Mesenteric fat pad (tissue), 1 donor: ENCODE measurements around the gene ATP2C2. TPM values are rescaled to one million over a fixed set of nuclear protein-coding genes. Genes with fewer than 3 reads are reported as not detected.

Experiments used
- DNase-seq: peaks from one replicate; pipeline ENCODE4 v3.0.0-alpha.2; 2020; ENCODE audit warnings: low spot score
- total RNA-seq: library from RNA; stranded (reverse); fragmentation: NEBNext Ultra II Directional; extraction: Animal tissue kit (Norgen Biotek cat#: 25700); gene quantifications from one replicate; pipeline ENCODE4 v1.2.1, GENCODE V29; 2021
- donor health status: DM: yes; HTN: yes; CAD: no.

Gene ATP2C2
- total RNA-seq, 1 donor from 2014 or later: 0.67 TPM

DNA sequence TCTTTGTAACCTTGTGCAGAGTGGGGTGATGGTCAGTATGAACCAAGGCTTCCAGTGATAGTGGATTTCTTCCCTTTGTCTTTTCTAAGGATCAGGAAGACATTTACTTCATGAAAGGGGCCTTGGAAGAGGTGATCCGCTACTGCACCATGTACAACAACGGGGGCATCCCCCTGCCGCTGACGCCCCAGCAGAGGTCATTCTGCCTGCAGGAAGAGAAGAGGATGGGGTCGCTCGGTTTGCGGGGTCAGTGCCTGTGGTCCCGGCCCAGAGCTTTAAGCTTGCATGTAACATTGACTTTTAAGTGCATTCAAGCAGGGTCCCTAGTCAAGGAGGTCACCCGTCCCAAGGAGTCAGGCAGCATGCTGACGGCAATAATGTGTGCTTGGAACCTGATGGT is 80.1 kb downstream of the ATP2C2 start:
- DNase-seq: peak; percentile 45

DNA sequence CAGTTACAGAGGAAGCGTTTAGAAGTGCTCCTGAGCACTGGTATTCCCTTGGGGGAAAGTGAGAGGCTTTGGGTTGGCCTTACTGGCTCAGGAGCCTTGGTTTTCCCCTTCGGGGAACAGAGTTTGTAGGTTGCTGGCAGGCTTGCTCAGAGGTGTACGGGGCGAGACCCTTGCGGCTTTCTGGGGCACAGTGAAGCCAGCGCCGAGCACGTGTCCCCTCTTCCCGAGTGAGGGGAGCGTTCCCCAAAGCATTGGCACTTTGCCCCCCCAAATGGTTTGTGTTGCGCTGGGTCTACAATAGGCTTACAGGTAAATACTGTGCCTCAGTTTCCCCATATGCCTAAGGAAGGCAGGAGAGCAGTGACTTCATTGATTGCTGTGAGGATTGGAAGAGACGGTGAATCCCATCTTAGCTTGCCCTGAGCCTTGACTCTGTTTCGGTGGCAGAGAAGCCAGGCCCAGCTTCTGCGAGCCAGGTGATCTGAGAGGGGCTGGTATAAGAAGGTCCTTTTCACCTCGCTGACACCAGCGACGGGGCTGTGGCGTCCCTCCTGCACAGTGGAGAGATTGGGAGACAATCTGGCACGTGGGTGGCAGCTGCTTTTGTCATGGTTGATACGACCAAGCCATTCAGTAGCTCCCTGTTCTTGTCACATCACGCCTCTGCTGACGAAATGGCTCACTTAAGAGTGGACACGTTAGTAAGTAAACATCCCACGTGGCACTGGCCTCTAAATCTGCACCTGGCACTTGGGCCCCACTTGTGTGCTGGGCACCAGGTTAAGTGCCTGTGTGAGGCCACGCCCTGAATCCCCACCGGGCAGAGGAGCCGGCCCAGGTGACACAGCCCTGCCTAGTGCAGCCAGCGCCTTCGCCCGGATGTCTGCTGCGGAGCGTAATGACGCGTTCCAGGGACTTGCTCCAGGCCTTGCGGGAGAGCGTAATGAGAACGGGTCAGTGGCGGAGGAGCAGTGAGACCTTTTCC is 81.1 kb downstream of the ATP2C2 start:
- DNase-seq: peak; percentile 84

DNA sequence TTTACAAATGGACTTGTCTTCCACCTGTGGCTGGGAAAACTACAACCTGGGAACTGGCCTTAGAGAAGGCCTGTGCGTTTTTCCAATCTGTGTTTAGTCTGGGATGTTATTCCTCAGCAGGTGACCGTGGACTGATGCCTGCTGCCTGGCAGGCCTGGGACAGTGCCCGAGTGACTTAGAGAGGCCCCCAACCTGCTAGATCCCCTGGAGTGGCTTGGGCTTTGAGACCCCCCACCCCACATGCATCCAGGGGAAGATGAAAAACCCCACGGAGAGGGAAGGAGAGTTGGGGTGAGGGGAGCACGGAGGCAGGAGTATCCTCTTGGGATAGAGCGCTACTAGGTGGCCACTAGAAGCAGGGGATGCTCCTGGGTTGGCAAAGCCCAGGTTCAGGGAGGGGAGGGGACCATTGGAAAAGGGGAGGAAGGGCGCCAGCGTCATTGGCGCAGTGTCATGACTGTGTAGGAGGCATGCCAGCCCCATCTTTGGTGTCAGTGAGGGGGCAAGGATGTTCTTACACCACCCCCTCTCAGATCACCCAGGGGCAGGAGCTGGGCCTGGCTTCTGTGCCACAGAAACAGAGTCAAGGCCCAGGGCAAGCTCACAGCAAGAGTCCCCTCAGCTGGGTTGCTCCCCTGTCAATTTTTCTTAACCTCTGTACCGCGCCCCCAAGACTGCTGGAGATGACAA is 82.0 kb downstream of the ATP2C2 start:
- peak; percentile 37 for DNase-seq

DNA sequence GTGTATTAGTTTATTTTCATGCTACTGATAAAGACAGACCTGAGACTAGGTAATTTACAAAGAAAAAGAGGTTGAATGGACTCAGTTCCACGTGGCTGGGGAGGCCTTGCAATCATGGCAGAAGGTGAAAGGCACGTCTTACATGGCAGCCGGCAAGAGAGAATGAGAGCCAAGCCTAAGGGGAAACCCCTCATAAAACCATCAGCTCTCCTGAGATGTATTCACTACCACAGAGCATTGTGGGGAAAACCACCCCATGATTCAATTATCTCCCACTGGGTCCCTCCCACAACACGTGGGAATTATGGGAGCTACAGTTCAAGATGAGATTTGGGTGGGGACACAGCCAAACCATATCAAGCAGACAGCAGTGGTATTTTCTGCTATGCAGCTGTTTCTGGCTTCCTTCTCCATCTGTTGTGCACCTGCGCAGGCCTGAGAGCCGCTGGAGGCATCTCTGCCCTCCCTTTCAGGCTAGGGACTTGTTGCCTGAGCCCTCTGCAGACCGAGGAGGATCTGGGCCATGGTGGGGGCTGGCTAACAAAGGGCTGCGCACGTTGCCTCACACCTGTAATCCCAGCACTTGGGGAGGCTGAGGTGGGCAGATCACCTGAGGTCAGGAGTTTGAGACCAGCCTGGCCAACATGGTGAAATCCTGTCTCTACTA is 82.8 kb downstream of the ATP2C2 start:
- DNase-seq: peak; percentile 45

DNA sequence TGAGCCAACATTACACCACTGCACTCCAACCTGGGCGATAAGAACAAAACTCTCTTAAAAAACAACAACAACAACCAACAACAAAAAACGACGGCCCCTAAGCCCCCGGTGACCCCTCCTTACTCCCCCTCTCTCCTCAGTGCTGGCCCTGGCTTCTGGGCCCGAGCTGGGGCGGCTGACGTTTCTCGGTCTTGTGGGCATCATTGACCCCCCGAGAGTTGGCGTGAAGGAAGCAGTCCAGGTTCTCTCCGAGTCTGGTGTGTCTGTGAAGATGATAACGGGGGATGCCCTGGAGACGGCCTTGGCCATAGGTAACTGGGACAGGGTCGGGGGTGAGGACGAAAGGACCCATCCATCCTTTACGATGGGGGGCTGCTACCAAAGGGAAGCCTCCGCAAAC is 83.4 kb downstream of the ATP2C2 start:
- peak; percentile 39 for DNase-seq

DNA sequence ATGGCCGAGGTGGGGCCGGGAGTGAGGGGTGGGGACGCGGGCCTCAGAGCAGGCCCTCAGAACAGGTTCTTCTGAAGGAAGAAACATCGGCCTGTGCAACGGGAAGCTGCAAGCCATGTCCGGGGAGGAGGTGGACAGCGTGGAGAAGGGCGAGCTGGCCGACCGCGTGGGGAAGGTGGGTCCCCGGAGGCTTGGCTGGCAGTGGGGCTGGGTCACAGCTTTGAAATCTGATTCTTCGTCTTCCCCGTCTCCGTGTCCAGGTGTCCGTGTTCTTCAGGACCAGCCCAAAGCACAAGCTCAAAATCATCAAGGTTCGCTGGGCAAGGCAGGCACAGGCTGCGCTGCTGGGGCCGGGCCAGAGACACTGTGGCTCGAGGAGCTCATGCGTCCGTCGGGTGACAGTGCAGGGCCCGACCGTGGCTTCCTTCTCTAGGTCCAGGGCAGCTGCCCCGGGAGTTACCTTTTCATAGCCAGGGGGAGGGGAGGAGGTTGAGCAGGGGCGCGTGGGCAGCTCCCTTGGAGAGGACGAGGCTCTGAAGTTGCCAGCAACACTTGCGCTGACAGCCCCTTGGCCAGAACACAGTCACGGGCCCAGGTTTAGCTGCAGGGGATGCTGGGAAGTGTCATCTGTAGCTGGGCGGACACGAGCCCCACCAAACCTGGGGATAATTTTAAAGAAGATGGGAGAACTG is 84.9 kb downstream of the ATP2C2 start:
- peak; percentile 64 for DNase-seq

DNA sequence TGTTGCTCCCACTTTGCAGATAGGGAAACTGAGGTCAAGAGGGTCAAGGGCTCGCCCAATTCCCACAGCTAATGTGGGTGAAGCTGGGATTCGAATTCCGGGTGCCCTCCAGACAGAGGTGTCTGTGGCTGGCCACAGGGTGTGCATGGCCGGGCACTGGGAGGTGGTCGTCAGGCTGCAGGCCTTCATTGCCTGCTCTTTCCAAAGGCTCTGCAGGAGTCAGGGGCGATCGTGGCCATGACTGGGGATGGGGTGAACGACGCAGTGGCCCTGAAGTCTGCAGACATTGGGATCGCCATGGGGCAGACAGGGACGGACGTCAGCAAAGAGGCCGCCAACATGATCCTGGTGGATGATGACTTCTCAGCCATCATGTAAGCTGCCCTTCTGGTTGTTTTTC is 86.3 kb downstream of the ATP2C2 start:
- DNase-seq: peak; percentile 73

DNA sequence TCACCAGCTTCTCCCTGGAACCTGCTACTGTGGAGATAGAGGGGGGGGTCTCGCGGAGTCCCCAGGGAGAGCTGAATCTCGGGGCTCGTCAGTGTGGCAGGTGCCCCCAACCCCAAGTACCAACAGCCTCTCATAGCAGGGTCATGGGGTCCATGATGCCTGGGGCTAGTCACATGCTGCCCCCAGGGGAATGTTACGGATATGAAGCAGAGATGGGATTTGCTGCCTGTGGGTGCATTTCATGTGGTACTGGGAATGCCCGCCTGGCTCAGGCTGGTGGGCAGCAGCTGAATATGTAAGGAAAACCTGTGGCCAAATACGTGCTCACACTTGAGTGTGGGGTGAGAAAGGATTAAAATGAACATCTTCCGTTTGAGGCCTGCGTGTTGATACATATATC is 86.7 kb downstream of the ATP2C2 start:
- peak; percentile 2 for DNase-seq

DNA sequence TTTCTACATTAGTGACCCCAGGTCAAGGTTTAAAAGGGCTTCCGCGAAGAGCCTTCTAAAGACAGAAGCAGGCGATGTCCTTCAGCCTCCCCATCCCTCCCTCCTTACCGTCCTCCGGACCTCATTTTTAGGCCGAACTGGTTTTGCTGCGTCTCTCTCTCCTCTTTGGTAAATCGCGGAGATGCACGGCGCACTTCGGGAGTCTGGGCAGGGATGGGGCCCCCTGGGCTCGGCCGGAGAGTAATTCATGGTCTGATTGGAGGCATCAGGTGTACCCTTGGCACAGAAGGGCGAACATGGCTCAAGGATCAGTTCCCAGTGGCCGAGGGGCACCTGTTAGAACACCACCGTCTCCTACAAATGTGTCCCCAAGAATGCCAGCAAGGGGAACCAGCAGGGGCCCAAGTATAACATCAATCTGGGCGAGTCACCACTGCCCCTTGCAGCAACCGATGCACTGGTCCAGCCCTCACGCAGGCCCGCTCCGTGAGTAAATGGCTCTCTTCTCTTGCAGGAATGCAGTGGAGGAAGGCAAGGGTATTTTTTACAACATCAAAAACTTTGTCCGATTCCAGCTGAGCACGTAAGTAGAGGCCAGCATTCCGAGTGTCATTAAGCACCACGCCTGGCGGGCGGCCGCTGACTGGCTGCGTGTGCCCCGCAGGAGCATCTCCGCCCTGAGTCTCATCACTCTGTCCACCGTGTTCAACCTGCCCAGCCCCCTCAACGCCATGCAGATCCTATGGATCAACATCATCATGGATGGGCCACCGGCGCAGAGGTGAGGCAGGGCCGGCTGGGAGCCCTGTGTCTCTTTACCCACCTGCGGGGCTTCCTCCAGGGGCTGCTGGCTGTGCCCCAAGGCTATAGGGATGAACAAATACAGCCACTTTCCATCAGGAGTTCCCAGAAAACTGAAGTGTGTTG is 90.5 kb downstream of the ATP2C2 start:
- DNase-seq: peak; percentile 84

DNA sequence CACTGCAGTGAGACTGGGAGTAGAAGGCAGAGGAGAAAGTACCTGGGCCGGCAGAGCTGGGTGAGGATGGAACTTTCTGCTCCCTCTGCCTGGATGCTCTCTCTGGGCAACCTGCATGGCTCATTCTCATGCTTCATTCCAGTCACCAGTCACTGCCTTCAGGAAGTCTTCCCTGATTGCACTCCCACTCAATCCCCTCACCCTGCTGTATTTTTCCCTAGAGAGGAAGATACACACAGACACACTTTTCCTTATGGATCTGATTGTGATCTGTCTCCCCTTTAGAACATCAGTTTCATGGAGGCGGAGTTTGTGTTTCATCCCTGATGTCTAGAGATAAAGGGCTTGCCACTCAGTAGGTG is 91.2 kb downstream of the ATP2C2 start:
- DNase-seq: no peak

DNA sequence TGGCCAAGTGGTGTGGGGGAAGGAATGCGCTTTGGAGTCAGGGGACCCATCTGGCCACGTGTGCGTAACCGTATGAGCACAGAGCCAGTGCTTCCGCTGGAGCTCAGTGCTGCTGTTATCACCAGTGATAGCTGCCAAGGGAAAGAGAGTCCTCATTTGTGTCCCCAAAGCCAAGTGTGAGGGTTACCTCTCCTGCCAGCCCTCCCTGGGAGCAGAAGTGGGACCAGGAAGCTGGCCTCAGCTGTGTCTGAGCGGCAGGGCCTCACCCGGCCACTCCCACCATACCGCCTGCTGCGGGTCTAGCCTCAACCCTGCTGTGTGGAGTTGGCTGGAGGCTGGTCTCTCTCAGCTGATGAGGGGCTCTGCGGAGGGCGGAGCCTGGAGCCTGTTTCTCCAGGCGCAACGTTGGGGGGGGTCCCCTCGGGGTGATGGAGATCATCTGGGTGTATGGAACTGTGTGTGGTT is 91.6 kb downstream of the ATP2C2 start:
- DNase-seq: no peak

DNA sequence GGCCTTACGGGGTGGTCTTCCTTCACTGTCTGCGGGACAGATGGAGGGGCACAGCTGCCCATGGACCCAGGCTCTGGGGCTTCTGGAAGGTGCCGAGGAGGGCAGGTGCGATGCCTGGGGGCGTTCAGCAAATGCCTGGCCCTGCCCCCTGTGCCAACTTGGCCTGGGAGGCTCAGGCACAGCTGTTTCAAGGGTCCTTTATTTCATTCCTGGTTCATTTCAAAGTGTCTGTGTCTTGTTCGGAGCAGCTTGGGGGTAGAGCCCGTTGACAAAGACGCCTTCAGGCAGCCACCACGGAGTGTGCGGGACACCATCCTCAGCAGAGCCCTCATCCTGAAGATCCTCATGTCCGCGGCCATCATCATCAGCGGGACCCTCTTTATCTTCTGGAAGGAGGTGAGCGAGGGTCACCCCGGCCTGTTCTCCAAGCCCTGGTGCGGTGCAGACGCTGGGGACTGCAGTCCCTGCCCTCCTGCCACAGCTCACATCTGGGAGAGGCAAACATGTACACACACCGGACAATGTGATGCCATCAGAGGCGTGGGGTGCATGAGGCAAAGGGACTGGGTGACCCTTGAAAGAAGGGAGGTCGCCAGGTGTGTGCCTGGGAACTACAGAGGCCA is 92.2 kb downstream of the ATP2C2 start:
- peak; percentile 87 for DNase-seq

DNA sequence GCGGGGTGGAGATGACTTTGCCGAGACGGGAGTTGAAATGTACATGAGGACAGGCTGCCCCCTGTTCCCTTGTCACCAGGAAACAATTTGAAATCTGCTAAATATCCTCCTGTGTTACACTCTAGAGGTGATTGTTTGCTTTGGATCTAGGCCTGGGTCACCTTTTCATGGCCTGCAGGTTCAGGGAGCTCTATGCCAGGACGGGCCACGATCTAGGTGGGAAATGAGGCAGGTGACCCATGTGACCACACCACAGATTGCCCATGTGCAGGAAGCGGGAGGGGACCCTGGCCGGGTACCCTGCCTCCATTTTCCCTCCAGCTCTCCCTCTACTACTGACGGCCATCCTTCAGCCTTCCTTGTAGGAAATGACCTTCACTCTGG is 92.7 kb downstream of the ATP2C2 start:
- DNase-seq: peak; percentile 43

DNA sequence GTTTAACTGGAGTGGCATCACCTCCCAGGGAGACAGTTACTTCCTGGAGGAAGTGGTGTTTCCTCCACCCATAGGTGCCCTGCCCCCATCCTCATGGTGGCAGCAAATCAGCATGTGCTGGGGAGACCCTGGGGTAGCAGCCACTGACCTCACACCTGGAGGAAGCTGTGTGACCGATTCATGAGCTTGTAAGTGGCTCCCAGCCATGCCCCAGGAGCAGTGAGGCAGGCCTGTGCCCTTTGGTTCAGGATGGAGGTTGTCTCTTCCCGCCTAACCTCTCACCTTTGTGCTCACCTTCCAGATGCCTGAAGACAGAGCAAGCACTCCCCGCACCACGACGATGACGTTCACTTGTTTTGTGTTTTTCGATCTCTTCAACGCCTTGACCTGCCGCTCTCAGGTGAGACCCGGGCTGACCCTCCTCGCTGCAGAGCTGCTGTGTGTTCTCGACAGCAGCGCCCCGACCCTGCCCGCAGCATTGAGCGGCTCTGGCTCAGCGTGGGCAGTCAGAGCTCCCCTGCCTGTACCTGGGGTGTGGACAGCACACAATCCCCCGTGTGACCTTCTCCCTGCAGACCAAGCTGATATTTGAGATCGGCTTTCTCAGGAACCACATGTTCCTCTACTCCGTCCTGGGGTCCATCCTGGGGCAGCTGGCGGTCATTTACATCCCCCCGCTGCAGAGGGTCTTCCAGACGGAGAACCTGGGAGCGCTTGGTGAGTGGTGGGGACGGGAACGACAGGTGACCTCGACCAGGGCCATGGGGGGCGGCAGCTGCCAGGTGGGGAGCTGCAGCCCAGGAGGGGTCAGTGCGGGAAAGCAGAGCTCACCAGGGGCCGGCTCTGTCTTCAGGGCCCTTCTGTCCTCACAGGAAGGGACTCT is 93.3 kb downstream of the ATP2C2 start:
- DNase-seq: peak; percentile 81

DNA sequence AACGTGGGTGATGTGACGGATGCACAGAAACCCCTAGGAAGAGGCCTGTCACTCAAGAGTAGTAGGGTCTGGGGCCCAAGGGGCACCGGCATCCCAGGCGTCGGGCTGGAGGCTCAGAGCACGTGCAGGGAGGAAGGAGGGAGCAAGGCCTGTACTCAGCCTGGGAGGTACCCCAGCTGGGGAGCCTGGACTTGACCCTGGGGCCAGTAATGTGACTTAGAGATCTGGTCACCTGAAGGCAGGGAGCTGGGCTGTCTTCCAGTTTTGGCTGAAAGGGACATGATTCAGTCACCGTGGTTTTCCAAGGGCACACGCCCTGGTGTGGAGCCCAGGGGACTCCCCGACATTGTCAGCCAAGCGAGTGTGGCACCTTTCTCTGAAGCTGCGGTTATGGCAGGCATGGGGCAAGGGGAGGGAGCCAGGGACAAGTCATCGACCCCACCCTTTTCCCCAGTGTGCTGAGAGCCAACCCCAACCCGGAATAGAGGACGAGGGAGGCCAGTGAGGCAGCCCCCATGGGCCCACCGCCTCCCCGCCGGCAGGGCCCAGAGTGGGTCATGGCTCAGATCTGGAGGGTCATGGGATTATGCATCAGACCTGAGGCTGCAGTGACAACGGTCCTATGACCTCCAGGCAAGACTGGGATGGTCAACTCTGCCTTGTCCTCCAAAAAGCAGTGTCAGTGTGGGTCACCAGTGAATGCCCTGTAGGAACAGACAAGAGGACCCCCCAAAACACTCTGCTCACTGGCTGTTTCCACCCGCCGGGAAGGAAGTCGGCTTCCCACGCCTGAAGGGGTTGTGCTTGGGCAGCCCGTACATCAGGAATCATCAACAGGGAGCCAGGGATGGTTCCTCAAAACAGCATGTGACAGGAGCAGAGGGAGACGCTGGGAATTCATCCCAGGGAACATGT is 94.2 kb downstream of the ATP2C2 start:
- DNase-seq: peak; percentile 71

DNA sequence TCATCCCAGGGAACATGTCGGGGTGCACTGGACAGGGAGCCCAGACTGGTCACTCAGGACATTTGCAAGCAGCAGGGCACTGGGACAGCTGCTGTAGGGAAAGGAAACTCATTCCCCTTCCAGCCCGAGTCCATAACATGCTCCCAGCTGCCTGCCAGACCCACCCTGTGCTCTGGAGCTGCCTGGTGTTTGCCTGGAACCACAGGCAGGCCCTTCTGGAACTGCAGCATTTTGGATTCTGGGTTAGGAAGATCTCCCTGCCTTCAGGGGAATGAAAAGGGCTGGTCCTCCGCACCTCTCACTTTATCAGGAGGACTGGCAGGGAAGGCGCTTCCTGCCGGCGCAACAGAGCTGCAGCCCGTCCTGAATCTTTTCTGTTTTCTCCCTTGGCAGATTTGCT is 94.9 kb downstream of the ATP2C2 start:
- peak; percentile 57 for DNase-seq

DNA sequence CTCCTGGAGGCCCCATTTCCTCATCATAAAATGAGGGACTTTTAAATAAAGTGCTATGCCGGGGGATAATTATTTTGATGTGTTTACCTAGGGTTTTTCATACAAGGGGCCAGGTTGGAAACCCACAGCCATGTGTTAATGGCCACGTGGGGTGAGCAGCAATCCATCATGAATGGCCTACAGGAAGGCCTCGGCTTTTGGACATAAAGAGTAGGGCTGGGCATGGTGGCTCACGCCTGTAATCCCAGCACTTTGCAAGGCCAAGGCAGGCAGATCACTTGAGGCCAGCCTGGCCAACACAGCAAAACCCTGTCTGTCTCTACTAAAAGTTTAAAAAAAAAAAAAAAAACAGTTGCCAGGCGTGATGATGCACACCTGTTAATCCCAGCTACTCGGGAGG is 95.8 kb downstream of the ATP2C2 start:
- no peak for DNase-seq

DNA sequence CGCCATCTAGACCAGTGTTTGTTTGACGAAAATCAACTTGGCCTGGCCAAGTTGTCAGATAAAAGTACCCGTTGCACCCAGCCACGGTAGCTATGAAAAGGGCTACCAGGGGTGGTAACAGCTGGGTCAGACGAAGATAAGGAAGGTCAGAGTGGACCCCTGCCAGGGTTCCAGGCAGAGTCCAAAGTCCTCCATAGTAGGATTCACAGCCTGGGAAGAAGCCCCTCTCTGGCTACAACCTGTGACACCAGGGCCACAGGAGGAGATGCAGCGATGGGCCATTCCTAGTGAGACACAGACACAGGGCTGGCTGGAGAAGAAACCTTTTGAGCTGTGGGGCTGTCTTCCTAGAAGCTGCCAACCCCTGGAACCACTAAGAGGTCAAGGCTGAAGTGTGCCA is 96.8 kb downstream of the ATP2C2 start:
- DNase-seq: no peak
